T-cell (primary cell): Measurements from ENCODE around the gene ZNF180. TPM values are rescaled to one million over a fixed set of nuclear protein-coding genes. Genes with fewer than 3 reads are reported as not detected.

Experiments
- ATAC-seq, 4 experiments: fragments of 200-7000 bp in 3 of 4; fragments of 150-1000 bp in 1 of 4; cut with Tn5 transposase; replicated peaks in 1 of 4; 1 replicate in 3 of 4; 2 replicates in 1 of 4; pipeline ENCODE4 v1.10.0; 2021; ENCODE audit warnings: moderate library complexity in 3 of 4, mild to moderate bottlenecking in 2 of 4, moderate number of reproducible peaks in 1 of 4
- CTCF ChIA-PET, 2 donors: fragments of 300-600 bp; sonication (Branson Sonifier 250); formaldehyde crosslinking; loops; one replicate each; lab custom pipeline; 2022; ENCODE audit warnings: antibody characterized with exemption in 2 of 2; lab: Charles Lee
- POLR2A ChIA-PET, 2 donors: fragments of 300-600 bp; sonication (Branson Sonifier 250); formaldehyde crosslinking; loops; one replicate each; lab custom pipeline; 2022; ENCODE audit warnings: antibody characterized with exemption in 2 of 2; lab: Charles Lee
- DNase-seq, 35 experiments: peaks; one replicate each; pipeline versions ENCODE4 v3.0.0 to v3.0.0-alpha.2; 2013 to 2023
- H3K27ac ChIP-seq: one replicate; pipeline ENCODE4 v1.5.1; 2013; ENCODE audit warnings: low read length
- H3K27me3 ChIP-seq, 2 experiments: replicated peaks in 1 of 2; 1 replicate in 1 of 2; 2 replicates in 1 of 2; pipeline versions ENCODE4 v1.6.1 to v1.7.0; 2013; ENCODE audit warnings: low read length in 1 of 2, mixed read lengths in 1 of 2; ENCODE audit not compliant: control insufficient read depth in 2 of 2, insufficient read depth in 2 of 2; ENCODE audit errors: extremely low read depth in 1 of 2
- H3K36me3 ChIP-seq, 2 donors: 1 replicate in 1 of 2; 2 replicates in 1 of 2; pipeline versions ENCODE4 v1.6.1 to v1.7.0; 2013; ENCODE audit warnings: low read length in 1 of 2; ENCODE audit not compliant: control insufficient read depth in 2 of 2, insufficient read depth in 1 of 2; ENCODE audit errors: extremely low read depth in 1 of 2
- H3K4me1 ChIP-seq, 2 experiments: 1 replicate in 1 of 2; 2 replicates in 1 of 2; pipeline versions ENCODE4 v1.6.1 to v1.7.0; 2013; ENCODE audit warnings: low read length in 2 of 2, mixed read lengths in 1 of 2; ENCODE audit not compliant: insufficient read depth in 2 of 2, control insufficient read depth in 1 of 2; ENCODE audit errors: extremely low read depth in 1 of 2
- H3K4me3 ChIP-seq, 2 donors: 1 replicate in 1 of 2; 2 replicates in 1 of 2; pipeline versions ENCODE4 v1.5.1 to v1.7.0; 2013; ENCODE audit warnings: mild to moderate bottlenecking in 2 of 2, low read length in 1 of 2, moderate library complexity in 1 of 2; ENCODE audit not compliant: control insufficient read depth in 1 of 2; ENCODE audit errors: extremely low read depth in 1 of 2
- H3K9me3 ChIP-seq: 2 replicates; pipeline ENCODE4 v1.7.0; 2013
- H3K27ac Mint-ChIP-seq, 2 donors: one replicate each; pipeline ENCODE4 v1.8.0; 2020 to 2021; ENCODE audit warnings: mild to moderate bottlenecking in 2 of 2, mixed read lengths in 2 of 2
- H3K27me3 Mint-ChIP-seq, 2 donors: one replicate each; pipeline ENCODE4 v1.8.0; 2021 to 2022; ENCODE audit warnings: mixed read lengths in 2 of 2
- H3K36me3 Mint-ChIP-seq: one replicate; pipeline ENCODE4 v1.8.0; 2021; ENCODE audit warnings: mixed read lengths
- H3K4me1 Mint-ChIP-seq, 3 donors: one replicate each; pipeline ENCODE4 v1.8.0; 2020 to 2022; ENCODE audit warnings: mixed read lengths in 3 of 3, mild to moderate bottlenecking in 1 of 3
- H3K4me3 Mint-ChIP-seq, 3 donors: one replicate each; pipeline ENCODE4 v1.8.0; 2020 to 2022; ENCODE audit warnings: mild to moderate bottlenecking in 3 of 3, mixed read lengths in 3 of 3, moderate library complexity in 3 of 3
- H3K9me3 Mint-ChIP-seq, 3 donors: one replicate each; pipeline ENCODE4 v1.8.0; 2020 to 2022; ENCODE audit warnings: mixed read lengths in 3 of 3
- WGBS: methylation state at CpG from one replicate; pipeline ENCODE4 v1.1.5; 2013; ENCODE audit warnings: missing lambda C conversion rate; ENCODE audit not compliant: insufficient coverage; 5-methylcytosine and 5-hydroxymethylcytosine counted together
- total RNA-seq, 35 experiments: library from RNA in 6 of 35; stranded (reverse) in 6 of 35; fragments of 120-200 nt in 1 of 35; gene quantifications; one replicate each; pipeline versions ENCODE4 v1.2.1 to v1.2.4 and lab custom pipeline; 2013 to 2026

The ZNF180 gene
- 10 to 100 TPM in 3 of 5 donors, 1 to 10 TPM in 2; 7.0 to 20.1 (median 17.8) TPM for total RNA-seq
- 14.1 TPM for total RNA-seq (2013)
- 10.5 to 48.9 (median 21.7) reads per million in 29 experiments for total RNA-seq (lab: John Stamatoyannopoulos, UW)

GRCh38 chr19:44499962-44500949 is at the start of gene ZNF180:
TSS of gene ZNF180 (minus strand) at chr19:44500522. CDS start at chr19:44497334, 3,188 bp downstream.
- Mint-ChIP-seq H3K4me1 (peaks cover 32 to 44% (median 41%) of the 10 kb centered on the region in 3 donors), H3K27me3 (peaks cover 3 to 10% of the 10 kb centered on the region in 2 donors), H3K36me3 (peaks cover 50% of the 10 kb centered on the region), H3K4me3 (peak within 1 kb of the TSS; percentile 92 to 99 (median 95)), H3K9me3 (peaks cover 21 to 45% (median 24%) of the 10 kb centered on the region in 3 donors), H3K27ac (peak within 1 kb of the TSS; percentile 90 to 92)
- ChIA-PET CTCF (interaction anchor here (0.6 to 1.1 kb wide), 4 partner anchors 15 to 565 kb away, joined by 3 to 7 read pairs (median 4); partner anchors contain the start of genes ZNF227 (in 1 of the 2) and ZNF45 (in 1 of the 2)), POLR2A (interaction anchor here in 1 of 2 donors (0.7 kb wide), 1 partner anchor 24 kb away, joined by 3 read pairs; no protein-coding TSS in a partner anchor)
- Histone ChIP-seq H3K4me3 (peak within 1 kb of the TSS; percentile 98 to 100), H3K27me3 (no peaks in the 10 kb centered on the region), H3K9me3 (peaks cover 2% of the 10 kb centered on the region), H3K27ac (peak within 1 kb of the TSS; percentile 83), H3K36me3 (peaks cover 5 to 22% of the 10 kb centered on the region in 2 donors), H3K4me1 (peaks cover 9 to 34% of the 10 kb centered on the region in 2 experiments)
- ATAC-seq: peak; percentile 93 to 94 (median 93)
- under 1% methylated on average over 70 of the region's 78 CpGs for WGBS
- DNase-seq: peak; percentile 87 to 96 (median 94)

- DNase-seq: no peak
- Histone ChIP-seq H3K4me3 (no peak overlapping the region), H3K36me3 (no peaks in the 10 kb centered on the region), H3K27ac (no peak overlapping the region), H3K4me1 (no peaks in the 10 kb centered on the region), H3K9me3 (no peaks in the 10 kb centered on the region), H3K27me3 (peaks cover 0 to 6% of the 10 kb centered on the region in 2 experiments)
- ChIA-PET POLR2A (no interaction called here), CTCF (no interaction called here)
- no CpG with 5 or more reads among the region's 3 CpGs for WGBS
- Mint-ChIP-seq H3K4me3 (no peak overlapping the region), H3K27me3 (peaks cover 3 to 10% of the 10 kb centered on the region in 2 donors), H3K9me3 (peaks cover 3 to 19% (median 4%) of the 10 kb centered on the region in 3 donors), H3K4me1 (no peaks in the 10 kb centered on the region), H3K36me3 (no peaks in the 10 kb centered on the region), H3K27ac (no peak overlapping the region)
- ATAC-seq: no peak
Measured at GRCh38 chr19:44549507-44549906, 49.2 kb upstream of the ZNF180 start.

DNA sequence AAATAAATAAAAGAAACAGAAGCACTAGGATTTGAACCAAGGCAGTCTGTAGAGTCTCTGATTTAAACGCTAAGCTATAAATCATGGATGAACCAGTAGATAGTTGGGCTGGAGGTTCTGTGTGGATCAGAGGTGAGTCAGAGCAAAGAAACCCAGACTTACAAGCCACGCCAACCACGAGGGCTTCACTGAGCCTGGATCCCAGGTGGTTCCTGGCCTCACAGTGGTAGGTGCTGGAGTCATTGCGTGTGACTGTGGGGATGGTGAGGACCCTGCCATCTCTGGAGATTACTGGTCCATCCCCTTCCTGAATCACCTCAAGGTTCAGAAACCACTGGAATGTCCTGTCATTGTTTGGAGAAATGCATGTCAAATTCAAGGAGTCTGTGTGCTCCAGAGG is 48.4 kb upstream of the ZNF180 start:
- Histone ChIP-seq H3K4me3 (no peak overlapping the region), H3K27ac (no peak overlapping the region), H3K36me3 (no peaks in the 10 kb centered on the region), H3K4me1 (no peaks in the 10 kb centered on the region), H3K9me3 (no peaks in the 10 kb centered on the region), H3K27me3 (peaks cover 0 to 6% of the 10 kb centered on the region in 2 experiments)
- Mint-ChIP-seq H3K4me3 (no peak overlapping the region), H3K27me3 (peaks cover 6% of the 10 kb centered on the region in 2 donors), H3K9me3 (peaks cover 4 to 18% (median 10%) of the 10 kb centered on the region in 3 donors), H3K4me1 (no peaks in the 10 kb centered on the region), H3K27ac (no peak overlapping the region), H3K36me3 (no peaks in the 10 kb centered on the region)
- CTCF ChIA-PET: no interaction called here
- WGBS: 90% methylated on average over 2 of the region's 4 CpGs
- POLR2A ChIA-PET: no interaction called here
- DNase-seq: no peak
- ATAC-seq: no peak

- ATAC-seq: no peak
- ChIA-PET POLR2A (no interaction called here), CTCF (no interaction called here)
- Mint-ChIP-seq H3K36me3 (peaks cover 2% of the 10 kb centered on the region), H3K9me3 (peaks cover 2 to 24% (median 7%) of the 10 kb centered on the region in 3 donors), H3K27ac (no peak overlapping the region), H3K4me1 (no peaks in the 10 kb centered on the region), H3K27me3 (peaks cover 21 to 25% of the 10 kb centered on the region in 2 donors), H3K4me3 (no peak overlapping the region)
- H3K36me3 ChIP-seq: no peaks in the 10 kb centered on the region
- no peaks in the 10 kb centered on the region for H3K4me1 ChIP-seq
- H3K27ac ChIP-seq: no peak overlapping the region
- 56% methylated on average over 2 of the region's 2 CpGs for WGBS
- no peaks in the 10 kb centered on the region for H3K9me3 ChIP-seq
- no peak for DNase-seq
- peaks cover 0 to 6% of the 10 kb centered on the region in 2 experiments for H3K27me3 ChIP-seq
- no peak overlapping the region for H3K4me3 ChIP-seq
Measured at GRCh38 chr19:44544031-44544430, 43.7 kb upstream of the ZNF180 start.

DNA sequence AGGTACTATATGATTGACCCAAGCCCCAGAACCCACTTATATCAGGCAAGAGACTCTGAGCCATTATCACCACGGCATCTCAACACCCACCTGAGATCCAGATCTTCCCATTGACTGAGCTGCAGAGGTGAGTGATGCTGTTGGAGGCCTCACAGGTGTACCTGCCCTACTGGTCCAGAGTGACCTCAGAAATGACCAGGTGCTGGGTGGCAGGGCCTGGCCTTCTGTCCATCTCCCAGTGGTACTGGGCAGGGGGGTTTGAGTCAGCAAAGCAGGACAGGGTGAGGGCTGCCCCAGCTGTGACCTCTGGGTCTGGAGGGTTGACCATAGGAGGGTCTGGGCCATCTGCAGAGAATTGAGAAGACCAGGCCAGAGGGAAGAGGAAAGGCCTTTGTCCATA is 42.3 kb upstream of the ZNF180 start:
- WGBS: no CpG with 5 or more reads among the region's 1 CpG

DNA sequence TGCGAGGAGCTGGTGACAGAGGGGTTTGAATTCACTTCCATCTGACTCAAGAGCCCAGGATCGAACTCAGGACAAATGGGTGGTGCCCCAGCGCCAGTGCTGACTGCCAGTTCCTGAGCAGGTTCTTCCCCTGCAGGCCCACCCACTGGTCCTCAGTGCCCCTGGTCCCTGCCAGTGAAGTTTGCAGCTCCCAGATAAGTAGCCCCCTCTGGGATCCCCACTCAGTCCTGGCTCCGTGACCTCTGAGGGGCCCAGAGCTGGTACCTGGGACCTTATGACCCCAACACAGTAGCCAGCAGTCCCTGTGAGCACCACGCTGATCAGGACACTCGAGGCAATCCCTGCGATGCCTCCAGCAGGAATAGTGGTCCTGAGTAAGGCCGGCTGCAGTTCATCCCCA is 40.4 kb upstream of the ZNF180 start:
- H3K36me3 Mint-ChIP-seq: peaks cover 2% of the 10 kb centered on the region
- no peaks in the 10 kb centered on the region for H3K4me1 Mint-ChIP-seq
- Histone ChIP-seq H3K27me3 (peaks cover 0 to 11% of the 10 kb centered on the region in 2 experiments), H3K9me3 (no peaks in the 10 kb centered on the region), H3K4me3 (no peak overlapping the region), H3K4me1 (no peaks in the 10 kb centered on the region), H3K36me3 (no peaks in the 10 kb centered on the region), H3K27ac (no peak overlapping the region)
- no peak overlapping the region for H3K4me3 Mint-ChIP-seq
- ChIA-PET POLR2A (no interaction called here), CTCF (interaction anchor here in 1 of 2 donors (0.7 kb wide), 1 partner anchor 22 kb away, joined by 5 read pairs; no protein-coding TSS in a partner anchor)
- no peak for DNase-seq
- H3K9me3 Mint-ChIP-seq: peaks cover 8 to 22% (median 18%) of the 10 kb centered on the region in 3 donors
- no peak overlapping the region for H3K27ac Mint-ChIP-seq
- 60% methylated on average over 6 of the region's 8 CpGs for WGBS
- ATAC-seq: no peak
- H3K27me3 Mint-ChIP-seq: peaks cover 25 to 42% of the 10 kb centered on the region in 2 donors

More for the DNA sequence above, 42.3 kb upstream of the ZNF180 start:
- no peak overlapping the region for H3K27ac ChIP-seq
- Mint-ChIP-seq H3K9me3 (peaks cover 8 to 27% (median 13%) of the 10 kb centered on the region in 3 donors), H3K27me3 (peaks cover 21 to 32% of the 10 kb centered on the region in 2 donors), H3K36me3 (peaks cover 2% of the 10 kb centered on the region), H3K27ac (no peak overlapping the region), H3K4me3 (no peak overlapping the region), H3K4me1 (no peaks in the 10 kb centered on the region)
- CTCF ChIA-PET: no interaction called here
- no peaks in the 10 kb centered on the region for H3K36me3 ChIP-seq
- no peak for DNase-seq
- H3K4me3 ChIP-seq: no peak overlapping the region
- no peaks in the 10 kb centered on the region for H3K9me3 ChIP-seq
- H3K4me1 ChIP-seq: no peaks in the 10 kb centered on the region
- ATAC-seq: no peak
- peaks cover 0 to 11% of the 10 kb centered on the region in 2 experiments for H3K27me3 ChIP-seq
- POLR2A ChIA-PET: no interaction called here
